Measurements from ENCODE around the gene CCDC88C.

Gene CCDC88C

GRCh38 chr14:91289464-91289863, 128.2 kb downstream of the CCDC88C start:
- no peak overlapping the region for H3K4me3 ChIP-seq (ENCODE audit: low read depth, low read length)
- in situ Hi-C loops (cut with HindIII; ENCODE audit: low sequenced_read_pairs) = loop anchor here (5.0 to 25.0 kb wide), 5 partner anchors 72 to 977 kb away; no protein-coding TSS in a partner anchor
- no peak for TF ChIP-seq CTCF (IDR thresholded peaks at IDR 0.05; ENCODE audit: low read depth, low read length, missing control alignments)
- no peak for DNase-seq (ENCODE audit: low read depth)

GRCh38 chr14:91288876-91289275, 128.7 kb downstream of the CCDC88C start:
- TF ChIP-seq CTCF (IDR thresholded peaks at IDR 0.05; ENCODE audit: low read depth, low read length, missing control alignments) = no peak
- in situ Hi-C loops (cut with HindIII; ENCODE audit: low sequenced_read_pairs) = loop anchor here (5.0 to 25.0 kb wide), 5 partner anchors 72 to 977 kb away; no protein-coding TSS in a partner anchor
- no peak for DNase-seq (ENCODE audit: low read depth)
- H3K4me3 ChIP-seq (ENCODE audit: low read depth, low read length) = no peak overlapping the region

GRCh38 chr14:91286530-91286937, 131.1 kb downstream of the CCDC88C start:
- TF ChIP-seq CTCF (IDR thresholded peaks at IDR 0.05; ENCODE audit: low read depth, low read length, missing control alignments) = peak; percentile 84
- H3K4me3 ChIP-seq (ENCODE audit: low read depth, low read length) = no peak overlapping the region
- in situ Hi-C loops (cut with HindIII; ENCODE audit: low sequenced_read_pairs) = loop anchor here (5.0 to 25.0 kb wide), 5 partner anchors 69 to 974 kb away; no protein-coding TSS in a partner anchor
- peak; percentile 71 for DNase-seq (ENCODE audit: low read depth)

GRCh38 chr14:91284791-91285548, 132.7 kb downstream of the CCDC88C start:
- no peak overlapping the region for H3K4me3 ChIP-seq (ENCODE audit: low read depth, low read length)
- DNase-seq (ENCODE audit: low read depth) = no peak
- no peak for TF ChIP-seq CTCF (IDR thresholded peaks at IDR 0.05; ENCODE audit: low read depth, low read length, missing control alignments)
- in situ Hi-C loops (cut with HindIII; ENCODE audit: low sequenced_read_pairs) = loop anchor here (5.0 to 25.0 kb wide), 5 partner anchors 68 to 973 kb away; no protein-coding TSS in a partner anchor

GRCh38 chr14:91284146-91284790, 133.4 kb downstream of the CCDC88C start:
- DNase-seq (ENCODE audit: low read depth) = peak; percentile 13
- no peak for TF ChIP-seq CTCF (IDR thresholded peaks at IDR 0.05; ENCODE audit: low read depth, low read length, missing control alignments)
- in situ Hi-C loops (cut with HindIII; ENCODE audit: low sequenced_read_pairs) = loop anchor here (25.0 kb wide), 3 partner anchors 122 to 972 kb away; no protein-coding TSS in a partner anchor
- H3K4me3 ChIP-seq (ENCODE audit: low read depth, low read length) = no peak overlapping the region

GRCh38 chr14:91283666-91284065, 134.0 kb downstream of the CCDC88C start:
- DNase-seq (ENCODE audit: low read depth) = no peak
- TF ChIP-seq CTCF (IDR thresholded peaks at IDR 0.05; ENCODE audit: low read depth, low read length, missing control alignments) = no peak
- in situ Hi-C loops (cut with HindIII; ENCODE audit: low sequenced_read_pairs) = loop anchor here (25.0 kb wide), 3 partner anchors 121 to 971 kb away; no protein-coding TSS in a partner anchor
- H3K4me3 ChIP-seq (ENCODE audit: low read depth, low read length) = no peak overlapping the region
